ENCODE measurements around the gene ABHD4. TPM values are rescaled to one million over a fixed set of nuclear protein-coding genes. Genes with fewer than 3 reads are reported as not detected.
"Not testable (repeated sequence)": the region's sequence is repeated elsewhere in the genome, so short reads cannot be mapped to it uniquely, and the experiment has no call there.

Gene ABHD4
- total RNA-seq, 1 donor from 2014 or later: 13.2 TPM

DNA sequence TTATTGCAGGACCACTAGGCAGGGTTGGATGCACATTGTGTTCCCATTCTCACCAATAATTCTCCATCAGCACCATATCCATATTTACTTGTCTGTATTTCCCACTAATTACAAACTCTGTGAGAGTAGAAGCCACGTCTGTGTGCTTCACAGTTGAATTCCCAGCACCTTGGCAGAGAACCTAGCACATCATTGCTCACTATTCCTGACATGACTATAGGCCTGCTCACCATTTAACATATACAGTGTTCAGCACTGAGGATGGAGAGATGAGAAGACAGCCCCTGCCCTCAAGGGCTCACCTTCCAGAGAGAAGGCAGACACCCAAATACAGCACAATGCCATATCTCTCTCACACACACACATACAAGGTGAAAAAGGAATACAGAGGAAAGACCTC, 14.1 kb upstream of the ABHD4 start:
- H3K4me1 Mint-ChIP-seq (ENCODE audit: low read depth): peaks cover 69% of the 10 kb centered on the region
- DNase-seq (ENCODE audit: low spot score): no peak
- H3K4me3 Mint-ChIP-seq: peak overlapping the region; percentile 46
- intact Hi-C loops (cut with micrococcal nuclease): loop anchor here (2.0 to 10.0 kb wide), 2 partner anchors 15 to 511 kb away; partner anchors contain the start of genes ABHD4, ACIN1 and C14orf119
- no peaks in the 10 kb centered on the region for H3K9me3 Mint-ChIP-seq
- H3K27ac Mint-ChIP-seq: peak overlapping the region; percentile 70
- H3K27me3 Mint-ChIP-seq (ENCODE audit: insufficient read depth): no peaks in the 10 kb centered on the region
- H3K36me3 Mint-ChIP-seq (ENCODE audit: low read depth): peaks cover 44% of the 10 kb centered on the region

DNA sequence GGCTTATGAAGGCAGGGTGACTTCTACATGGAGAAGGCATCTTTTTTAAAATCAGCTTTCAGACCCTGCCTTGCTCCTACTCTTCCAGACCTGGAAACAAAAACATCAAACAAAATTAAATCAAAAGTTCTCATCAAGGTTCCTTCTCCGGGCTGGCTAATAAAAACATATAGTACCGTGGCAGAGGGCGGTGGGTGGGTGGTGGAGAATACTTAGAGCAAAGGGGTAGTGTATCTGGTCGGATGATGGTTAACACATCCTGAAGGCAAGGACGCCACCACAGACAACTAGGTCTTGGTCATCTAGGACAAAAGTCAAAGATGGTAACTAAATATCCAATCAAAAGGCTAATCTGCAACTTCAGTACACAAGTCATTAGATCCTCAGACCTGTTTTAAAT, 10.9 kb upstream of the ABHD4 start:
- Mint-ChIP-seq H3K27ac (peak overlapping the region; percentile 96), H3K4me3 (peak overlapping the region; percentile 91), H3K36me3 (ENCODE audit: low read depth) (peaks cover 32% of the 10 kb centered on the region), H3K9me3 (no peaks in the 10 kb centered on the region), H3K4me1 (ENCODE audit: low read depth) (peaks cover 68% of the 10 kb centered on the region), H3K27me3 (ENCODE audit: insufficient read depth) (no peaks in the 10 kb centered on the region)
- intact Hi-C loops (cut with micrococcal nuclease): loop anchor here (5.0 to 10.0 kb wide), 3 partner anchors 265 to 715 kb away; partner anchors contain the start of genes ACIN1, C14orf119 and PPP1R3E
- DNase-seq (ENCODE audit: low spot score): no peak

DNA sequence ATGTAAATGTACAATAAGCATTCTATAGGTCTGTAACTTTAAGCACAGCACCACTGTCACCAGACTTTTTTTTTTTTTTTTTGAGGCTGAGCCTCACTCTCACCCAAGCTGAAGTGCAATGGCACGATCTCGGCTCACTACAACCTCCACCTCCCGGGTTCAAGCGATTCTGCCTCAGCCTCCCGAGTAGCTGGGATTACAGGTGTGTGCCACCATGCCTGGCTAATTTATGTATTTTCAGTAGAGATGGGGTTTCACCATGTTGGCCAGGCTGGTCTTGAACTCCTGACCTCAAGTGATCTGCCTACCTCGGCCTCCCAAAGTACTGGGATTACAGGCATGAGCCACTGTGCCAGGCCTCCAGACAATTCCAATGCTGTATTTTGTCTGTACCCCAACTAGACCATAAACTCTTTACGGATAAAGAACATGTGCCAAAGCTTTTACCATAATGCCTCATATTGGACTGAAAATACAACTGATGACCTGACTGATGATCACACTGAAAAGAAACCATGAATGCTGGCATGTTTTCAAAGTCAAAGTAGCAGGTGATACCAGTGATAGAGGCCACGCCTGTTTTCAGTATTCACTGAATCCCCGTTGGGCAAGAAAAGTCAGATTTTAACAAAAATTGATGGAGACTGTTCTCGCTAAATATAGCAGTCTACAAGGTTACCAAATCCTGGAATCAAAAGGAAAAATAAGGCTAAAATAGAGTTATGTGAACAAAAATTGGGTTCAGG, 10.2 kb upstream of the ABHD4 start:
- Mint-ChIP-seq H3K36me3 (ENCODE audit: low read depth) (peaks cover 32% of the 10 kb centered on the region), H3K4me1 (ENCODE audit: low read depth) (peaks cover 66% of the 10 kb centered on the region), H3K4me3 (peak overlapping the region; percentile 91), H3K27ac (peak overlapping the region; percentile 96)
- intact Hi-C loops (cut with micrococcal nuclease): loop anchor here (1.0 to 10.0 kb wide), 5 partner anchors 11 to 1319 kb away; partner anchors contain the start of genes ACIN1, C14orf119, HNRNPC and PPP1R3E
- DNase-seq (ENCODE audit: low spot score); H3K27me3 Mint-ChIP-seq (ENCODE audit: insufficient read depth); H3K9me3 Mint-ChIP-seq: not testable (repeated sequence)

DNA sequence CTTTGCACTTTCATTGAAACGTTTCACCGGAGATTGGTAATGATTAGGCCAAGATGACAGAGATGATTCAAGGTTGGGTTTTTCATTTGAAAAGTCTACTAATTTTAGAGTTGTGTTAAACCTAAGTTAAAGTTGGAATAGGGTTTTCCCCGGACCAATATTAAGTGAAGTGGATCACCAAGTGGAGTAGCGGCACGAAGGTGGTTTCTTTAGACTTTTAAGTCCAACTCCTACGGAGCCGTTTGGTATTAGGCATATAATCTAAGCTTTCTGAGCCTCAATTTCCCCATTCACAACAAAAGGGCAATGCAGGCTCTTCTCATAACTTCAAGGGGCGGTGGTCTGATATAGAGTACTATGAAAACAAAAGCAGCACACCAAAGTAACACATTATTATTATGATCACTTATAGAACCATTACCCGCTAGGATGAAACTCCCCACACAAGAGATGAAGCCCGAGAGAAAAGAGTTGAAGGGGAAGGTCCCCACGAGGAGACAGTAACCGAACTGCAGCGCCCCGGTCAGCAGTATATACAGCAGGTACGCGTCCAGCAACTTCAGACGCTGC, 9.5 kb upstream of the ABHD4 start:
- intact Hi-C loops (cut with micrococcal nuclease): loop anchor here (1.0 to 10.0 kb wide), 15 partner anchors 10 to 1320 kb away; partner anchors contain the start of genes ABHD4, ACIN1, C14orf119 and HAUS4
- Mint-ChIP-seq H3K36me3 (ENCODE audit: low read depth) (peaks cover 28% of the 10 kb centered on the region), H3K9me3 (no peaks in the 10 kb centered on the region), H3K27me3 (ENCODE audit: insufficient read depth) (no peaks in the 10 kb centered on the region), H3K27ac (peak overlapping the region; percentile 96), H3K4me1 (ENCODE audit: low read depth) (peaks cover 62% of the 10 kb centered on the region), H3K4me3 (peak overlapping the region; percentile 91)
- DNase-seq (ENCODE audit: low spot score): no peak

DNA sequence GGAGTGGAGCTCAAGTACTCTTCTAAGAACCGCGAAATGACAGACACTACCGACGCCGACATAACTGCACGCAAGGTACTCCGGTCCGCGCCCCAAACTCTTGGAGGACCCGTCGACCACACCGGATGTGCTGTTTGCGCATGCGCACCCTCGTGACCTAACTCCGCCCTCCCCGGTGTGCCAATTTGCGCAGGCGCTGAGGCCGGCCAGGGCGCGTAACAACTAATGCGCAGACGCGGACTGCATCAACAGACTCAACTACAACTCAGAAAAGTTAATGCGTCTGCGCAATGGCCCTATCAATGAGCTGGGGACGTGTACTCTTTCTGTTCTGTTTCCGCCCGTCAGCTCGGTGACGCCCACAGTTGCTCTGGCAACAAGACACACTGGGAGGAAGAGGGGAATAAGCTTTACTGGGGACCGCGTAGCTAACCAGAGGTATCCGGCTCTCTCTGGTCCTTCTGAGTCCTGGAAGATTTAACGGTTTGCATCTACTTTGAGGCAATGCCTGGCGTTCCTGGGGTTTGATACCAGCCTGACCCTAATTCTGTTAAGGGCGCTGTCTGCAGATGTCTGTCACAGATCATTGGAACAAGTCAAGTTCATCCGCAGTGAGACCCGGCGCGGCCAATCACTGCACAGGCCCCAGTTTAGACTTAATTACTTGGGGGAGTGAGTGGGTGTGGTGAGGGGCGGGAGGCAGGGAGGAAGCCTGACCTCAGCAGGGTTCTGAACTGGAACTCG, 8.8 kb upstream of the ABHD4 start, which contains the start of gene DAD1:
TSS of gene DAD1 (minus strand) at position 129 of the 744 bp plus-strand sequence. CDS start at position 62, 67 bp downstream.
- Mint-ChIP-seq H3K27ac (peak within 1 kb of the TSS; percentile 96), H3K9me3 (no peaks in the 10 kb centered on the region), H3K27me3 (ENCODE audit: insufficient read depth) (no peaks in the 10 kb centered on the region), H3K4me3 (peak within 1 kb of the TSS; percentile 91), H3K4me1 (ENCODE audit: low read depth) (peaks cover 55% of the 10 kb centered on the region), H3K36me3 (ENCODE audit: low read depth) (peaks cover 24% of the 10 kb centered on the region)
- intact Hi-C loops (cut with micrococcal nuclease): loop anchor here (1.0 to 10.0 kb wide), 14 partner anchors 9 to 1320 kb away; partner anchors contain the start of genes ABHD4, ACIN1, C14orf119 and HAUS4
- DNase-seq (ENCODE audit: low spot score): peak; percentile 100

DNA sequence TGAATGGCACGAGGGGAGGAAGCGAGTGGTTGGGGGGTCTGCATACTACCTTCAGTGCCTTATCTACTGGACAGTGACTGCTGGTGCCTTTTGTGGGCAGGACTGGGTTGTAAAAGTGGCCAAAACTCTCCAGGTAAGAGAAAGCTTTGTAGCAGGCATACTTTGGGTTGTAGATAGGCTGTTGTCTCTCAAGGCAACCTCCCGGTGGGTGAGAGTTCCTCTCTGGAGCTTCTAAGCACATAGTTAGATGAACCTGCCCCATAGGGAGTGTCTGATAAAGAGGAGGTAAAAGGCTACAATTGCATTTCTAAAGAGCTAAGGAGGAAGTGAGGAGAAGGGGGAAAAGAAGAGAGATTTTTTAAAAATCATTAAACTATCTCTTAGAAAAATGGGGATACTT, 4.9 kb upstream of the ABHD4 start:
- Mint-ChIP-seq H3K9me3 (no peaks in the 10 kb centered on the region), H3K27ac (no peak overlapping the region), H3K4me1 (ENCODE audit: low read depth) (peaks cover 31% of the 10 kb centered on the region), H3K4me3 (no peak overlapping the region), H3K27me3 (ENCODE audit: insufficient read depth) (no peaks in the 10 kb centered on the region), H3K36me3 (ENCODE audit: low read depth) (peaks cover under 1% of the 10 kb centered on the region)
- no peak for DNase-seq (ENCODE audit: low spot score)
- intact Hi-C loops (cut with micrococcal nuclease): no loop called here

DNA sequence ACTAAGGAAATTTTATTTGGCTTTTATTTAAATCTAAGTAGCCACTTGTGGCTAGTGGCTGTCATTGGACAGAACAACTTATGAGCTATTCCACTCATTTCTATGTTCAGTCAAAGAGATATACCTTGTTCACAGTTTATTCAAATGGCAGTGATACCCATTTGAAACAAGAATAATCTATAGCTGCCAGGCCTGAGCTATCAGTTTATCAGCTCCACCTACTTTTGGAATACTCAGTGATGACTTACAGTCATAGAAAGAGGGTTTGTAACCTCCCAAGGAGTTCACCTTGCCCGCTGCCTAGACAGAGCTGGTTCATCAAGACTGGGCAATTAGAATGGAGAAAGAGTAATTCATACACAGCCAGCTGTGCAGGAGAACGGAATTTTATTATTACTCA, 4.5 kb upstream of the ABHD4 start:
- H3K27ac Mint-ChIP-seq: no peak overlapping the region
- H3K9me3 Mint-ChIP-seq: no peaks in the 10 kb centered on the region
- H3K4me3 Mint-ChIP-seq: no peak overlapping the region
- H3K27me3 Mint-ChIP-seq (ENCODE audit: insufficient read depth): no peaks in the 10 kb centered on the region
- DNase-seq (ENCODE audit: low spot score): no peak
- no peaks in the 10 kb centered on the region for H3K36me3 Mint-ChIP-seq (ENCODE audit: low read depth)
- peaks cover 31% of the 10 kb centered on the region for H3K4me1 Mint-ChIP-seq (ENCODE audit: low read depth)
- intact Hi-C loops (cut with micrococcal nuclease): no loop called here

DNA sequence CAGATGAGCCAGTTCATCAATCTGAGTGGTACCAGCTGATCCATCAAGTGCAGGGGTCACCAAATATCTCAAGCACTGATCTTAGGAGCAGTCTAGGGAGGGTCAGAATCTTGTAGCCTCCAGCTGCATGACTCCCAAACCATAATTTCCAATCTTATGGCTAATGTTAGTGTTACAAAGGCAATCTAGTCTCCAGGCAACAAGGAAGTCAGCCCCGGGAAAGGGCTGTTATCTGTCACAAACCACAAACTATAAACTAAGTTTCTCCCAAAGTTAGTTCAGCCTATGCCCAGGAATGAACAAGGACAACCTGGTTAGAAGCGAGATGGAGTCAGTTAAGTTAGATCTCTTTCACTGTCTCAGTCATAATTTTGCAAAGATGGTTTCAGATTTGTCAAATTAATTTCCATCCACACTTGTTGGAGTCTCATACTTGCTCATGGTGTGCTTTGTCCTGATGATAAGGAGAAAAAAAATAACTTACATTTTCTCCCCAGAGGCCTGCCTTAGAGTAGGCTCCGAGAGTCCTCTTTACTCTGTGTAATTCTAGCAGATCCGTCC, 3.9 kb upstream of the ABHD4 start:
- no peak for DNase-seq (ENCODE audit: low spot score)
- intact Hi-C loops (cut with micrococcal nuclease): no loop called here
- H3K4me1 Mint-ChIP-seq (ENCODE audit: low read depth): peaks cover 31% of the 10 kb centered on the region
- H3K36me3 Mint-ChIP-seq (ENCODE audit: low read depth): peaks cover 6% of the 10 kb centered on the region
- no peaks in the 10 kb centered on the region for H3K9me3 Mint-ChIP-seq
- no peak overlapping the region for H3K27ac Mint-ChIP-seq
- no peaks in the 10 kb centered on the region for H3K27me3 Mint-ChIP-seq (ENCODE audit: insufficient read depth)
- no peak overlapping the region for H3K4me3 Mint-ChIP-seq

DNA sequence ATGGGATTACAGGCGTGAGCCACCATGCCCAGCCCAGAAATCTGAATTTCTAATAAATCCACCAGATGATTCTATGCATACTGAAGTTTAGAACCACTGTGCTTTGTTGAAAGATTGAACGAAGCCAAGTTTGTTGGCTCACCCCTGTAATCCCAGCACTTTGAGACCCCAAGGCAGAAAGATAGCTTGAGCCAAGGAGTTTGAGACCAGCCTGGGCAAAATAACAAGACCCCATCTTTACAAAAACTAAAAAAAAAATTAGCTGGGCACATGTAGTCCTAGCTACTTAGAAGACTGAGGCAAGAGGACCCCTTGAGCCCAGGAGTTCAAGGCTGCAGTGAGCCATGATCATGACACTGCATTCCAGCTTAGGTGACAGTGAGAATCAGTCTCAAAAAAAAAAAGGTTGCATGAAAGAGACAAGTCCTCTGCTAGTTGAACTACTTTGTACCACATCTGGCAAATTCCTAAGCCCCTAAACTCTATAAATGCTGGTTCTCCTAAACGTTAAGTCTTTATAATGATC, 1.7 kb upstream of the ABHD4 start:
- intact Hi-C loops (cut with micrococcal nuclease): loop anchor here (5.0 kb wide), 2 partner anchors 116 to 1214 kb away; partner anchors contain the start of gene SUPT16H
- H3K4me1 Mint-ChIP-seq (ENCODE audit: low read depth): peaks cover 38% of the 10 kb centered on the region
- H3K9me3 Mint-ChIP-seq: no peaks in the 10 kb centered on the region
- no peak for DNase-seq (ENCODE audit: low spot score)
- H3K27me3 Mint-ChIP-seq (ENCODE audit: insufficient read depth): no peaks in the 10 kb centered on the region
- no peak overlapping the region for H3K4me3 Mint-ChIP-seq
- peaks cover 13% of the 10 kb centered on the region for H3K36me3 Mint-ChIP-seq (ENCODE audit: low read depth)
- no peak overlapping the region for H3K27ac Mint-ChIP-seq

DNA sequence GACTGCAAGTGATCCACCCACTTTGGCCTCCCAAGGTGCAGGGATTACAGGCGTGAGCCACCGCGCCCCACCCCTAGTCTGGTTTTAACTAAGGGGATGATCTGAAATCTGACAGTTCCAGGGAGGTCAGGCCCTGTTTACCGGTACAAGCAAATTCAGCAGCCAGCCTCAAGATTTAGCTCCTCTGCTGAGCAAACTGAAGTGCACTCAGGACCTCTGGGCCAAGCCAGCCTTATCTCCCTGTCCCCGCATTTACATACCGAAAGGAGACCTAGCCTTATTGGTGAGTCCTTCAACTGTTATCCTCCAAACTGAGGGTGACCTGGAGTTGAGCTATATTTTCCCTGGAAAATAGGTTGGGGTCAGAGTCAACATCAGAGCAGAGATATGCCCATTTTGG, 835 bp upstream of the ABHD4 start:
- no peaks in the 10 kb centered on the region for H3K9me3 Mint-ChIP-seq
- H3K27me3 Mint-ChIP-seq (ENCODE audit: insufficient read depth): no peaks in the 10 kb centered on the region
- no peak for DNase-seq (ENCODE audit: low spot score)
- H3K36me3 Mint-ChIP-seq (ENCODE audit: low read depth): peaks cover 19% of the 10 kb centered on the region
- peak overlapping the region; percentile 97 for H3K4me3 Mint-ChIP-seq
- H3K27ac Mint-ChIP-seq: no peak overlapping the region
- intact Hi-C loops (cut with micrococcal nuclease): loop anchor here (5.0 kb wide), 2 partner anchors 115 to 1215 kb away; partner anchors contain the start of gene SUPT16H
- peaks cover 44% of the 10 kb centered on the region for H3K4me1 Mint-ChIP-seq (ENCODE audit: low read depth)

DNA sequence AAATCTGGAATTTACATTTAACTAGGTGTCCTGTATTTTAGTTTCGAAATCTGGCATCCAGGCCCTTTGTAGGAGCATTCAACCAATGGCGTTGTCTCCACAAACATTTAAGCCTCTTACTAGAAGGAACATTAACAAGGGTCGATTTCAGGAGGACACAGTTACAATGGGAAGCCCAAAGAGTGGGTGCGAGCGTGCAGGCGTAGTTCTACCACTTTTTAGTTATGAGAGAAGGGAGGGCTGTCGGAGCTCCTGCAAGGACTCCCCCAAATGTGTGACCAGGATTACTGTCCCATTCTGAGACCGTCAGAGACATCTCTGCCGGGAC, 365 bp upstream of the ABHD4 start:
- H3K27ac Mint-ChIP-seq: peak overlapping the region; percentile 45
- DNase-seq (ENCODE audit: low spot score): no peak
- H3K9me3 Mint-ChIP-seq: no peaks in the 10 kb centered on the region
- H3K4me3 Mint-ChIP-seq: peak overlapping the region; percentile 97
- H3K27me3 Mint-ChIP-seq (ENCODE audit: insufficient read depth): no peaks in the 10 kb centered on the region
- peaks cover 44% of the 10 kb centered on the region for H3K4me1 Mint-ChIP-seq (ENCODE audit: low read depth)
- H3K36me3 Mint-ChIP-seq (ENCODE audit: low read depth): peaks cover 24% of the 10 kb centered on the region
- intact Hi-C loops (cut with micrococcal nuclease): loop anchor here (1.0 to 5.0 kb wide), 7 partner anchors 8 to 1215 kb away; partner anchors contain the start of genes DAD1, LRP10 and SUPT16H

DNA sequence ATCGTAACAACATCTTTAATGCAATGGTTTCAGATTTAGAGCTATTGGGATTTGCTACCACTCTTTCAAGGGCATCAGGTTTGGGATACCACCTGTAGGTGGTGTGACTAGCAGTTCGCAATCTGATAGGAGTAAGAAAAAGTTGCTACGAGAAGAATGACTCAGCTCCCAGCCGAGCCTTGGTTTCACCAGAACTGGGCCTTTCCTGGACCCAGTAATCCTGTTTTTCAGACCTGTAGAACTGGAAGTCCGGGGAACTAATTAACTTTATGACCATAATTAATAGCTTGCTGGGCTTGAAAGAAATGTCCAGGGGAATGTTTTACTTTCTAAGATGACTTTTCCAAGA, 770 bp downstream of the ABHD4 start:
- peak; percentile 32 for DNase-seq (ENCODE audit: low spot score)
- intact Hi-C loops (cut with micrococcal nuclease): loop anchor here (1.0 to 5.0 kb wide), 7 partner anchors 10 to 1217 kb away; partner anchors contain the start of genes DAD1, LRP10 and SUPT16H
- no peaks in the 10 kb centered on the region for H3K9me3 Mint-ChIP-seq
- no peaks in the 10 kb centered on the region for H3K27me3 Mint-ChIP-seq (ENCODE audit: insufficient read depth)
- H3K4me3 Mint-ChIP-seq: peak overlapping the region; percentile 97
- peak overlapping the region; percentile 84 for H3K27ac Mint-ChIP-seq
- H3K4me1 Mint-ChIP-seq (ENCODE audit: low read depth): peaks cover 39% of the 10 kb centered on the region
- H3K36me3 Mint-ChIP-seq (ENCODE audit: low read depth): peaks cover 31% of the 10 kb centered on the region
